GM21723 (cell line): ENCODE data around the gene PPP3R1.
A peak's percentile ranks its signal among the peaks of the same experiment; 100 is the strongest.
"Not testable (repeated sequence)": the region's sequence is repeated elsewhere in the genome, so short reads cannot be mapped to it uniquely, and the experiment has no call there.

Source experiments
- ATAC-seq: cut with Tn5 transposase; IDR thresholded peaks from one replicate; pipeline ENCODE4 v1.9.1; 2021; ENCODE audit warnings: mild to moderate bottlenecking, moderate library complexity; ENCODE audit not compliant: unreplicated experiment

Gene PPP3R1

GRCh38 chr2:68190991-68191731, 61.2 kb downstream of the PPP3R1 start:
- no peak for ATAC-seq

GRCh38 chr2:68189991-68190784, 62.1 kb downstream of the PPP3R1 start:
- ATAC-seq = no peak

GRCh38 chr2:68188831-68189230, 63.5 kb downstream of the PPP3R1 start:
- ATAC-seq = no peak

GRCh38 chr2:68187329-68187728, 65.0 kb downstream of the PPP3R1 start:
- no peak for ATAC-seq

GRCh38 chr2:68185541-68186164, 66.7 kb downstream of the PPP3R1 start:
- ATAC-seq = no peak

GRCh38 chr2:68182902-68183301, 69.4 kb downstream of the PPP3R1 start:
- ATAC-seq = no peak

- no peak for ATAC-seq
These were observed 73.2 kb downstream of the PPP3R1 start for GRCh38 chr2:68178954-68179627.

- ATAC-seq = no peak
These were observed 73.9 kb downstream of the PPP3R1 start for GRCh38 chr2:68178432-68178831.

GRCh38 chr2:68177541-68177940, 74.8 kb downstream of the PPP3R1 start:
- ATAC-seq = no peak

GRCh38 chr2:68176657-68177056, 75.7 kb downstream of the PPP3R1 start:
- ATAC-seq = no peak

GRCh38 chr2:68175210-68175609, 77.1 kb downstream of the PPP3R1 start:
- not testable (repeated sequence) for ATAC-seq

- no peak for ATAC-seq
These were observed 79.2 kb downstream of the PPP3R1 start for GRCh38 chr2:68172990-68173700.

GRCh38 chr2:68172521-68172920, 79.8 kb downstream of the PPP3R1 start:
- no peak for ATAC-seq

- no peak for ATAC-seq
These were observed 80.6 kb downstream of the PPP3R1 start for GRCh38 chr2:68171684-68172083.

GRCh38 chr2:68171146-68171545, 81.2 kb downstream of the PPP3R1 start:
- no peak for ATAC-seq

- ATAC-seq = no peak
These were observed 83.0 kb downstream of the PPP3R1 start for GRCh38 chr2:68169308-68169707.

- ATAC-seq = no peak
These were observed 85.1 kb downstream of the PPP3R1 start for GRCh38 chr2:68167186-68167585.

- ATAC-seq = no peak
These were observed 88.7 kb downstream of the PPP3R1 start for GRCh38 chr2:68163641-68164040.

- ATAC-seq = no peak
These were observed 94.2 kb downstream of the PPP3R1 start for GRCh38 chr2:68158134-68158447.

GRCh38 chr2:68157402-68158133, 94.8 kb downstream of the PPP3R1 start, which contains the start of gene PNO1:
PNO1 (plus strand) TSS chr2:68157888; CDS start chr2:68157935, 47 bp downstream.
- ATAC-seq = peak; percentile 88
